HCT116 (cell line): ENCODE data around the gene ZNF91. TPM values are rescaled to one million over a fixed set of nuclear protein-coding genes. Genes with fewer than 3 reads are reported as not detected.
"Not testable (repeated sequence)": the region's sequence is repeated elsewhere in the genome, so short reads cannot be mapped to it uniquely, and the experiment has no call there.

Experiments used
- ATAC-seq: fragments of 200-7000 bp; cut with Tn5 transposase; 2 replicates; pipeline ENCODE4 v1.9.1; 2020; ENCODE audit warnings: mild to moderate bottlenecking, moderate library complexity
- BruUV-seq: library from RNA; stranded (reverse); fragments of 400-500 nt; replicated peaks from 2 replicates; lab custom pipeline; 2021; lab: Mats Ljungman, UMichigan
- CTCF ChIA-PET: fragments of 300-600 bp; sonication (Branson Sonifier 250); formaldehyde crosslinking; loops from one replicate; lab custom pipeline; 2021; ENCODE audit warnings: antibody characterized with exemption; lab: Charles Lee
- POLR2A ChIA-PET: fragments of 300-600, 350-600 bp; sonication (Branson Sonifier 250); formaldehyde crosslinking; loops from one replicate; lab custom pipeline; 2021; ENCODE audit warnings: antibody characterized with exemption; lab: Charles Lee
- RAD21 ChIA-PET, 2 experiments: fragments of 300-600 bp; sonication (Branson Sonifier 250); formaldehyde crosslinking; loops; one replicate each; lab custom pipeline; 2023; ENCODE audit warnings: low total read pairs in 2 of 2; ENCODE audit not compliant: uncharacterized antibody in 2 of 2, unreplicated experiment in 2 of 2, low non-redundant PET in 1 of 2; lab: Charles Lee
- DNase-seq: peaks from one replicate; pipeline ENCODE4 v3.0.0-alpha.2; 2010; ENCODE audit warnings: low read depth, low spot score
- H2AFZ ChIP-seq: fragments of 200-600 bp; shearing (Covaris generic), sonication (generic); 2 replicates; pipeline ENCODE4 v1.6.1; 2017; ENCODE audit warnings: low read depth, mixed run types, mixed read lengths, antibody characterized with exemption, low read length; ENCODE audit not compliant: poor library complexity, severe bottlenecking
- H3K27ac ChIP-seq: 2 replicates; pipeline ENCODE4 v1.5.1; 2012; ENCODE audit warnings: low read depth, low read length
- H3K27me3 ChIP-seq: fragments of 200-600 bp; sonication (generic); 2 replicates; pipeline ENCODE4 v1.6.1; 2016; ENCODE audit warnings: mixed run types, low read length, mixed read lengths; ENCODE audit not compliant: insufficient read depth
- H3K36me3 ChIP-seq, 2 experiments: fragments of 200-500 bp in 1 of 2; fragments of 200-600 bp in 1 of 2; sonication (Bioruptor generic) in 1 of 2; sonication (generic) in 1 of 2; 2 replicates each; pipeline versions ENCODE4 v1.5.1 to v1.6.1; 2014 to 2016; ENCODE audit warnings: low read length in 2 of 2, inconsistent platforms in 1 of 2, mixed read lengths in 1 of 2, mixed run types in 1 of 2; ENCODE audit not compliant: insufficient read depth in 2 of 2, control insufficient read depth in 1 of 2
- H3K4me1 ChIP-seq, 2 experiments: fragments of 200-600 bp in 1 of 2; sonication (generic) in 1 of 2; 2 replicates each; pipeline versions ENCODE4 v1.5.1 to v1.6.1; 2012 to 2017; ENCODE audit warnings: low read length in 2 of 2, inconsistent platforms in 1 of 2, mild to moderate bottlenecking in 1 of 2, mixed read lengths in 1 of 2, mixed run types in 1 of 2, moderate library complexity in 1 of 2; ENCODE audit not compliant: insufficient read depth in 2 of 2, control insufficient read depth in 1 of 2
- H3K4me2 ChIP-seq: fragments of 200-600 bp; sonication (generic); 2 replicates; pipeline ENCODE4 v1.6.1; 2017; ENCODE audit warnings: mixed run types, low read length, mixed read lengths
- H3K4me3 ChIP-seq, 2 experiments: fragments of 200-600 bp in 1 of 2; sonication (generic) in 1 of 2; replicated peaks in 1 of 2; 2 replicates each; pipeline ENCODE4 v1.5.1; 2011 to 2016; ENCODE audit warnings: low read length in 2 of 2, control low read depth in 1 of 2, low read depth in 1 of 2, mild to moderate bottlenecking in 1 of 2, mixed read lengths in 1 of 2, mixed run types in 1 of 2
- H3K79me2 ChIP-seq: fragments of 200-600 bp; sonication (generic); 2 replicates; pipeline ENCODE4 v1.6.1; 2017; ENCODE audit warnings: mild to moderate bottlenecking, mixed run types, low read length, moderate library complexity, mixed read lengths; ENCODE audit not compliant: insufficient read depth
- H3K9ac ChIP-seq: fragments of 200-600 bp; sonication (generic); 2 replicates; pipeline ENCODE4 v1.6.1; 2016; ENCODE audit warnings: low read length, mixed read lengths
- H3K9me2 ChIP-seq: fragments of 200-600 bp; sonication (generic), shearing (Covaris generic); 2 replicates; pipeline ENCODE4 v1.6.1; 2017; ENCODE audit warnings: mixed run types, mild to moderate bottlenecking, moderate library complexity; ENCODE audit not compliant: insufficient read depth
- H3K9me3 ChIP-seq, 2 experiments: fragments of 200-500 bp in 1 of 2; fragments of 200-600 bp in 1 of 2; sonication (Bioruptor generic) in 1 of 2; sonication (generic) in 1 of 2; 2 replicates each; pipeline ENCODE4 v1.6.1; 2014 to 2017; ENCODE audit warnings: low read length in 2 of 2, mixed read lengths in 2 of 2, inconsistent platforms in 1 of 2, low read depth in 1 of 2, mild to moderate bottlenecking in 1 of 2, mixed run types in 1 of 2, moderate library complexity in 1 of 2; ENCODE audit not compliant: control insufficient read depth in 1 of 2, insufficient read depth in 1 of 2
- H4K20me1 ChIP-seq: fragments of 200-600 bp; sonication (generic), shearing (Covaris generic); 2 replicates; pipeline ENCODE4 v1.6.1; 2017; ENCODE audit warnings: mixed run types, mild to moderate bottlenecking, moderate library complexity; ENCODE audit not compliant: insufficient read depth
- POLR2A ChIP-seq: IDR thresholded peaks from 2 replicates; pipeline ENCODE4 v1.7.0; 2011; ENCODE audit warnings: borderline replicate concordance; ENCODE audit not compliant: insufficient read depth, insufficient read length; ENCODE audit errors: extremely low read depth
- YY1 ChIP-seq: IDR thresholded peaks from 2 replicates; pipeline ENCODE4 v1.6.1; 2011; ENCODE audit warnings: low read length, low read depth, moderate library complexity, mild to moderate bottlenecking; ENCODE audit not compliant: insufficient replicate concordance; ENCODE audit errors: extremely low read depth
- ZFX ChIP-seq: fragments of 450-650 bp; IDR thresholded peaks from 2 replicates; pipeline ENCODE4 v1.6.1; 2017
- intact Hi-C: fragments of 100-400 bp; cut with micrococcal nuclease; formaldehyde crosslinking; loops from 2 replicates; pipeline ENCODE4 v1.10.0; 2022
- total RNA-seq: library from RNA; stranded (reverse); gene quantifications from one replicate; pipeline ENCODE4 v1.2.1, GENCODE V29; 2021; ENCODE audit not compliant: unreplicated experiment
- TF ChIP-seq, protein P1 (sequence below), 3 experiments: fragments of 200-600 bp in 1 of 3; sonication (generic) in 1 of 3; IDR thresholded peaks in 2 of 3; conservative IDR thresholded peaks in 1 of 3; 2 replicates each; pipeline ENCODE4 v1.5.1; 2012 to 2017; ENCODE audit warnings: low read depth in 2 of 3, low read length in 2 of 3, antibody characterized with exemption in 1 of 3, borderline replicate concordance in 1 of 3, control low read depth in 1 of 3, mild to moderate bottlenecking in 1 of 3, mixed read lengths in 1 of 3, mixed run types in 1 of 3, moderate library complexity in 1 of 3; ENCODE audit not compliant: insufficient read depth in 1 of 3

ZNF91 gene
- total RNA-seq, 1 experiment from 2014 or later = 12.3 TPM

DNA sequence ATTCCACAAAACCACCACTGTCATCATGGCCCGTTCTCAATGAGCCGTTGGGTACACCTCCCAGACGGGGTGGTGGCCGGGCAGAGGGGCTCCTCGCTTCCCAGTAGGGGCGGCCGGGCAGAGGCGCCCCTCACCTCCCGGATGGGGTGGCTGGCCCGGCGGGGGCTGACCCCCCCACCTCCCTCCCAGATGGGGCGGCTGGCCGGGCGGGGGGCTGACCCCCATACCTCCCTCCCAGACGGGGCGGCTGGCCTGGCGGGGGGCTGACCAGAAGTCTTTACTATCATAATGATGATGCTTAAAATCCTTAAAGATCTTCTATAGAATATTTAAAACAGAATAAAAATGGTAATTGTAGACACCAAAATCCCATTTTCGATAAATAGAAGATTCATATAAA lies 29.2 kb downstream of the ZNF91 start:
- CTCF ChIA-PET, H3K27ac ChIP-seq, H3K27me3 ChIP-seq, H3K4me2 ChIP-seq, H4K20me1 ChIP-seq, H2AFZ ChIP-seq, RAD21 ChIA-PET, H3K79me2 ChIP-seq, POLR2A ChIA-PET, H3K9ac ChIP-seq, intact Hi-C loops, H3K4me3 ChIP-seq, H3K9me2 ChIP-seq, ATAC-seq, DNase-seq, H3K4me1 ChIP-seq, H3K36me3 ChIP-seq, BruUV-seq: not testable (repeated sequence)
- H3K9me3 ChIP-seq = peaks cover 4 to 46% of the 10 kb centered on the region in 2 experiments; a peak in 3 of 4 replicates

DNA sequence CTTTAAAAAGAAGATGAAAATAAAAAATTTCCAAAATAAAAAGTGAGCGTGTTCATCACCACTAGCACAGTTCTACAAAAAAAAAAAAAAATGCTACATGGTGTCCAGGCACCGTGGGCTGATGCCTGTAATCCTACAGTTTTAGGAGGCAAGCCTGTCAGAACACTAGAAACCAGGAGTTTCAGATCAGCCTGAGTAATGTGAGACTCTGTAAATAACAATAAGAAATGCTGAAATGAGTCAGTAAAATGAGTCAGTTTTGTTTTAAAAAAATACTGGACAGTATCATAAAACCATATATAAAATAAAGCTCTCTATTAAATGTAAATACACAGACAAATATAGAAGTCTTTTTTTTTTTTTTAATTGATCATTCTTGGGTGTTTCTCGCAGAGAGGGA lies 30.0 kb downstream of the ZNF91 start:
- Histone ChIP-seq H3K4me1 (no peaks in the 10 kb centered on the region), H3K27me3 (no peaks in the 10 kb centered on the region), H3K9me2 (no peaks in the 10 kb centered on the region), H4K20me1 (no peaks in the 10 kb centered on the region), H3K36me3 (no peaks in the 10 kb centered on the region; a peak in 1 of 4 replicates), H3K9me3 (peaks cover 4 to 41% of the 10 kb centered on the region in 2 experiments; a peak in 3 of 4 replicates), H3K4me3 (no peak overlapping the region), H3K4me2 (no peak overlapping the region), H3K79me2 (no peaks in the 10 kb centered on the region), H3K9ac (no peak overlapping the region), H2AFZ (no peak overlapping the region), H3K27ac (no peak overlapping the region)
- ChIA-PET POLR2A (no interaction called here), CTCF (no interaction called here), RAD21 (no interaction called here)
- no peak for DNase-seq
- TF ChIP-seq YY1 (no peak), POLR2A (no peak), ZFX (no peak)
- TF ChIP-seq, protein P1, sequence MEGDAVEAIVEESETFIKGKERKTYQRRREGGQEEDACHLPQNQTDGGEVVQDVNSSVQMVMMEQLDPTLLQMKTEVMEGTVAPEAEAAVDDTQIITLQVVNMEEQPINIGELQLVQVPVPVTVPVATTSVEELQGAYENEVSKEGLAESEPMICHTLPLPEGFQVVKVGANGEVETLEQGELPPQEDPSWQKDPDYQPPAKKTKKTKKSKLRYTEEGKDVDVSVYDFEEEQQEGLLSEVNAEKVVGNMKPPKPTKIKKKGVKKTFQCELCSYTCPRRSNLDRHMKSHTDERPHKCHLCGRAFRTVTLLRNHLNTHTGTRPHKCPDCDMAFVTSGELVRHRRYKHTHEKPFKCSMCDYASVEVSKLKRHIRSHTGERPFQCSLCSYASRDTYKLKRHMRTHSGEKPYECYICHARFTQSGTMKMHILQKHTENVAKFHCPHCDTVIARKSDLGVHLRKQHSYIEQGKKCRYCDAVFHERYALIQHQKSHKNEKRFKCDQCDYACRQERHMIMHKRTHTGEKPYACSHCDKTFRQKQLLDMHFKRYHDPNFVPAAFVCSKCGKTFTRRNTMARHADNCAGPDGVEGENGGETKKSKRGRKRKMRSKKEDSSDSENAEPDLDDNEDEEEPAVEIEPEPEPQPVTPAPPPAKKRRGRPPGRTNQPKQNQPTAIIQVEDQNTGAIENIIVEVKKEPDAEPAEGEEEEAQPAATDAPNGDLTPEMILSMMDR (IDR thresholded peaks at IDR 0.05 in 2 of 3, conservative IDR thresholded peaks at IDR 0.05 in 1 of 3; ENCODE audit: borderline replicate concordance in 1 of 3, insufficient read depth in 1 of 3, low read depth in 2 of 3, low read length in 2 of 3) = no peak
- ATAC-seq = no peak
- intact Hi-C loops = no loop called here
- no TSS peak for BruUV-seq
